ENCODE data around the gene EFHC1. TPM values are rescaled to one million over a fixed set of nuclear protein-coding genes. Genes with fewer than 3 reads are reported as not detected.

EFHC1 gene
- total and polyA plus RNA-seq, 2 of the 13 experiments (the other 11 are each of a cell fraction or from before 2014, with no cell fraction given), result 23.4 to 29.5 TPM

- TF ChIP-seq SOX6 (IDR thresholded peaks at IDR 0.05) (no peak), SOX6 (CRISPR knock-in tag; IDR thresholded peaks at IDR 0.05) (peak; percentile 57), ZMYM4 (CRISPR knock-in tag; IDR thresholded peaks at IDR 0.05) (peak; percentile 40; the same call in 1 of the 2 replicates), HMGXB4 (CRISPR knock-in tag; IDR thresholded peaks at IDR 0.05; ENCODE audit: borderline replicate concordance in 1 of 2, low read depth in 1 of 2) (peak in 1 of 2 experiments; percentile 45; a peak in 1 of 4 replicates), CCAR2 (optimal IDR thresholded peaks at IDR 0.05; ENCODE audit: low read depth, low read length) (no peak), POGZ (CRISPR knock-in tag; IDR thresholded peaks at IDR 0.05) (0 out of 2 replicates have a peak, but pooled peaks have one; percentile 18), ZC3H13 (CRISPR knock-in tag; IDR thresholded peaks at IDR 0.05) (no peak), GTF2F1 (IDR thresholded peaks at IDR 0.05; ENCODE audit: low read length) (no peak), CBFB (CRISPR knock-in tag; IDR thresholded peaks at IDR 0.05) (0 out of 2 replicates have a peak, but pooled peaks have one; percentile 14), AHR (CRISPR knock-in tag; IDR thresholded peaks at IDR 0.05) (no peak; the same call in 1 of the 2 replicates), RXRB (CRISPR knock-in tag; IDR thresholded peaks at IDR 0.05; ENCODE audit: borderline replicate concordance) (peak; percentile 32; the same call in 1 of the 2 replicates), LCORL (IDR thresholded peaks at IDR 0.05) (no peak), LCORL (CRISPR knock-in tag; IDR thresholded peaks at IDR 0.05) (0 out of 2 replicates have a peak, but pooled peaks have one; percentile 39), ZNF207 (IDR thresholded peaks at IDR 0.05; ENCODE audit: borderline replicate concordance) (no peak), ZMYM3 (CRISPR knock-in tag; IDR thresholded peaks at IDR 0.05) (peak; percentile 32; the same call in 1 of the 2 replicates), ZNF644 (CRISPR knock-in tag; IDR thresholded peaks at IDR 0.05; ENCODE audit: low read depth) (0 out of 2 replicates have a peak, but pooled peaks have one; percentile 48), KMT2B (CRISPR knock-in tag; IDR thresholded peaks at IDR 0.05) (0 out of 2 replicates have a peak, but pooled peaks have one; percentile 37), ZNF557 (CRISPR knock-in tag; IDR thresholded peaks at IDR 0.05) (no peak), AFF4 (CRISPR knock-in tag; IDR thresholded peaks at IDR 0.05) (0 out of 2 replicates have a peak, but pooled peaks have one; percentile 35), REPIN1 (CRISPR knock-in tag; IDR thresholded peaks at IDR 0.05; ENCODE audit: borderline replicate concordance, low read depth) (peak; percentile 33)
- TF ChIP-seq, protein P1, sequence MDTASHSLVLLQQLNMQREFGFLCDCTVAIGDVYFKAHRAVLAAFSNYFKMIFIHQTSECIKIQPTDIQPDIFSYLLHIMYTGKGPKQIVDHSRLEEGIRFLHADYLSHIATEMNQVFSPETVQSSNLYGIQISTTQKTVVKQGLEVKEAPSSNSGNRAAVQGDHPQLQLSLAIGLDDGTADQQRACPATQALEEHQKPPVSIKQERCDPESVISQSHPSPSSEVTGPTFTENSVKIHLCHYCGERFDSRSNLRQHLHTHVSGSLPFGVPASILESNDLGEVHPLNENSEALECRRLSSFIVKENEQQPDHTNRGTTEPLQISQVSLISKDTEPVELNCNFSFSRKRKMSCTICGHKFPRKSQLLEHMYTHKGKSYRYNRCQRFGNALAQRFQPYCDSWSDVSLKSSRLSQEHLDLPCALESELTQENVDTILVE (CRISPR knock-in tag; IDR thresholded peaks at IDR 0.05), result 0 out of 2 replicates have a peak, but pooled peaks have one; percentile 69
- TF ChIP-seq, protein P2, sequence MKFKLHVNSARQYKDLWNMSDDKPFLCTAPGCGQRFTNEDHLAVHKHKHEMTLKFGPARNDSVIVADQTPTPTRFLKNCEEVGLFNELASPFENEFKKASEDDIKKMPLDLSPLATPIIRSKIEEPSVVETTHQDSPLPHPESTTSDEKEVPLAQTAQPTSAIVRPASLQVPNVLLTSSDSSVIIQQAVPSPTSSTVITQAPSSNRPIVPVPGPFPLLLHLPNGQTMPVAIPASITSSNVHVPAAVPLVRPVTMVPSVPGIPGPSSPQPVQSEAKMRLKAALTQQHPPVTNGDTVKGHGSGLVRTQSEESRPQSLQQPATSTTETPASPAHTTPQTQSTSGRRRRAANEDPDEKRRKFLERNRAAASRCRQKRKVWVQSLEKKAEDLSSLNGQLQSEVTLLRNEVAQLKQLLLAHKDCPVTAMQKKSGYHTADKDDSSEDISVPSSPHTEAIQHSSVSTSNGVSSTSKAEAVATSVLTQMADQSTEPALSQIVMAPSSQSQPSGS (CRISPR knock-in tag; IDR thresholded peaks at IDR 0.05), result 0 out of 2 replicates have a peak, but pooled peaks have one; percentile 53
These were observed 20.4 kb upstream of the EFHC1 start (continued) for GRCh38 chr6:52399511-52400312.
